ENCODE measurements around the gene TF. TPM values are rescaled to one million over a fixed set of nuclear protein-coding genes. Genes with fewer than 3 reads are reported as not detected.

TF gene
- total RNA-seq, 1 donor from 2014 or later, result 2.3 TPM

DNA sequence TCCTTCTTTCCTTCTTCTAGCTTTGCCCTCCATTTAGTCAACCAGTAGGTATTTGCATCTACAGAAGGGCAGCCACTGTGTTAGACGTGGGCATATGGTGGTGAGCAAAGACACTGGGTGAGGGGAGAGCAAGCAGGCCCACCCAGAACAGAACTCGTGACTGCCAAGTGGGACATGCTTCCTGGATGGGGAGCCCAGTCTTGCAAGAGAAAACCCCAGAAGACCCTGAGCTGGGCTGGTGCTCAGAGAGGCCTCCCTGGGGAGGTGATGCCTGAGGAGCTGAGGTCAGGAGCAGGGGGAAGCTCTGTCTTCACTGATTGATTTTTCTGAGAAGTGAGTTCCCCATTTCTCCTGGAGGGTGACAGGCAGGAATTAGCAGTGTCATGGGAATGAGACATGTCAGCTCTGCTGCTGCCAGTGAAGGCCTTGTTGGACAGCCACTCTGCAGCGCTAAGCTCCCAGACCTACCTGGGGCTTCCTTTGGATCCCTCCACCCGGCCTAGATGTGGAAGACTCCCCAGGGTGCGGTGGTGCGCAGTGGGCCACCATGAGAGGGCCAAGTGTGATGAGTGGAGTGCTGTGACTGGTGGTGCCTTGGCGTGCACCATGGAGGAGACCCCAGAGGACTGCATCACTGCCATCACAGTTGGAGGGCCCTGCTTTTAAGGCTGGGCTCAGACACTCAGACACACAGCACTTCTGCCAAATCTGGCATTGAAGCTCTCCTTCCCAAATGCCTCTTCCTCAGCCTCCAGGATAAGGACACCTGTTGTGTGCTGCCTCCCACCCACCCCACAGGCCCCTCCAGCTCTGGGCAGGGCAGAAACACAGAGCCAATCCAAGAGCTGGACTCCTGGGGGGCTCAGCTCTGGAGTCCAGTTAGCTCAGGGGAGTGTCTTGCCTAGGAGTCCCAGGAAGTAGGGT lies 44.5 kb upstream of the TF start:
- Mint-ChIP-seq H3K36me3 (no peaks in the 10 kb centered on the region), H3K27ac (no peak overlapping the region), H3K4me3 (no peak overlapping the region), H3K27me3 (peaks cover 7% of the 10 kb centered on the region), H3K9me3 (no peaks in the 10 kb centered on the region), H3K4me1 (ENCODE audit: unreplicated experiment) (no peaks in the 10 kb centered on the region)
- TF ChIP-seq, protein P1, sequence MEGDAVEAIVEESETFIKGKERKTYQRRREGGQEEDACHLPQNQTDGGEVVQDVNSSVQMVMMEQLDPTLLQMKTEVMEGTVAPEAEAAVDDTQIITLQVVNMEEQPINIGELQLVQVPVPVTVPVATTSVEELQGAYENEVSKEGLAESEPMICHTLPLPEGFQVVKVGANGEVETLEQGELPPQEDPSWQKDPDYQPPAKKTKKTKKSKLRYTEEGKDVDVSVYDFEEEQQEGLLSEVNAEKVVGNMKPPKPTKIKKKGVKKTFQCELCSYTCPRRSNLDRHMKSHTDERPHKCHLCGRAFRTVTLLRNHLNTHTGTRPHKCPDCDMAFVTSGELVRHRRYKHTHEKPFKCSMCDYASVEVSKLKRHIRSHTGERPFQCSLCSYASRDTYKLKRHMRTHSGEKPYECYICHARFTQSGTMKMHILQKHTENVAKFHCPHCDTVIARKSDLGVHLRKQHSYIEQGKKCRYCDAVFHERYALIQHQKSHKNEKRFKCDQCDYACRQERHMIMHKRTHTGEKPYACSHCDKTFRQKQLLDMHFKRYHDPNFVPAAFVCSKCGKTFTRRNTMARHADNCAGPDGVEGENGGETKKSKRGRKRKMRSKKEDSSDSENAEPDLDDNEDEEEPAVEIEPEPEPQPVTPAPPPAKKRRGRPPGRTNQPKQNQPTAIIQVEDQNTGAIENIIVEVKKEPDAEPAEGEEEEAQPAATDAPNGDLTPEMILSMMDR (conservative IDR thresholded peaks at IDR 0.05), result no peak
- no peak for DNase-seq (ENCODE audit: extremely low spot score, unreplicated experiment)

DNA sequence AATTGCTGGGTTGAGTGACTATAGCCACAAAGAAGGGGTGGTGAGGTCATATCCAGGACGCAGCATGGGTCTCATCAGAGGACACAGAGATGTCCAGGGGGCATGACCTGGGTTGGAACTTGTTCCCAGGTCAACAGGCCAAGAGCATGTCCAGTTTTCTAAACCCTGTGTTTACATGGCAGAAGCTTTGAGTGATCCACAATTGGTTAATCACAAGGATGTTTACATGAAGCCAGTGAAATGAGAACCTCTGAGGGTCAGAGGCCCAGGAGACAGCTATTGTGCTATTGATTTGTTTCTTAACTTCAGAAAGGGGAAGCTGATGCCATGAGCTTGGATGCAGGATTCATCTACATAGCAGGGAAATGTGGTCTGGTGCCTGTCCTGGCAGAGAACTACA lies 42.3 kb upstream of the TF start:
- TF ChIP-seq, protein P1 (conservative IDR thresholded peaks at IDR 0.05), result no peak
- H3K27ac Mint-ChIP-seq, result no peak overlapping the region
- no peaks in the 10 kb centered on the region for H3K9me3 Mint-ChIP-seq
- H3K4me3 Mint-ChIP-seq, result no peak overlapping the region
- H3K4me1 Mint-ChIP-seq (ENCODE audit: unreplicated experiment), result no peaks in the 10 kb centered on the region
- no peaks in the 10 kb centered on the region for H3K36me3 Mint-ChIP-seq
- H3K27me3 Mint-ChIP-seq, result peaks cover 18% of the 10 kb centered on the region
- DNase-seq (ENCODE audit: extremely low spot score, unreplicated experiment), result no peak

DNA sequence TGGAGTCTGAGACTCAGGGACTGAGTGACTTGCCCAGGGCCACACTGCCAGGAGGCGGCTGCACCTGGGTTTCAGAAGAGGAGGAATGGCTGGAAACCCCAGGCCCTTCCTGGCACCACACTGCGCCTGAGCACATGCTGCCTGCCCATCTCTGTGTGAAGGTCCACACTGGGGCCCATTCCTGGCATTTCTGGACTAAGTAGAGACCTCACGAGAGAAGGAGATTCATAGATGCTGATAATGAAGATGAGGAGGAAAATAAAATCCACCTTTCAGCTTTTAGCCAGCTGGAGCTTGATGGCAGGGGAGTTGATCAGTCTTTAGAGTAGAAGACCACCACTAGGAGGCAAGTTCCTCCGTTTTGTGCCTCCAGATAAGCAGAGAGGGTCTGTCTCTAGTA lies 40.2 kb upstream of the TF start:
- no peak overlapping the region for H3K4me3 Mint-ChIP-seq
- no peaks in the 10 kb centered on the region for H3K36me3 Mint-ChIP-seq
- H3K27ac Mint-ChIP-seq, result no peak overlapping the region
- H3K4me1 Mint-ChIP-seq (ENCODE audit: unreplicated experiment), result no peaks in the 10 kb centered on the region
- H3K9me3 Mint-ChIP-seq, result no peaks in the 10 kb centered on the region
- TF ChIP-seq, protein P1 (conservative IDR thresholded peaks at IDR 0.05), result no peak
- H3K27me3 Mint-ChIP-seq, result peaks cover 28% of the 10 kb centered on the region
- DNase-seq (ENCODE audit: extremely low spot score, unreplicated experiment), result no peak

DNA sequence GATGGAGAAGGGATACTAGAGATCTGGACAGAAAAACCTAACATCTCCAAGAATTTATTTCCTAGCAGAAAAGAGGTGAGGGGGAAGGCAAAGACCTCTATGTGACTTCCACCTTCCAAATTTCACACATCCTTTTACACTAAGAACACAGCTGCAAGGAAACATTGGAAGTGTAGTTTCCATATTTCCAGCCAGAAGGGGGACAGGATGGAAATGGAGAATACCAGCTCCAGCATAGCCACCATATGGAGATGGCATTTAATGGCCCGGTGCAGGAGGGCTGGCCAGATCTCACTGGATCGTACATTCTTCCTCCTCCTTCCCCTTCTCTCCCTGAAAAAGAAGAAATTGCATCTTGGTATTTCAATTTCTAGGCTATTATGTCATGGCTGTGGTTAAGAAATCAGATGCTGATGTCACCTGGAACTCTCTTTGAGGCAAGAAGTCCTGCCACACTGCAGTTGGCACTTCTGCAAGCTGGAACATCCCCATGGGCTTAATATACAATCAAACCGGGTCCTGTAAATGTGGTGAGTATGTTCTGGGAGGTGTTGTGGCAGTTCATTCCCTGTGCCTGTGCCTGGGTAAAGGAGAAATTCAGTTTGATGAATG lies 36.9 kb upstream of the TF start:
- Mint-ChIP-seq H3K27ac (no peak overlapping the region), H3K9me3 (no peaks in the 10 kb centered on the region), H3K4me3 (no peak overlapping the region), H3K4me1 (ENCODE audit: unreplicated experiment) (no peaks in the 10 kb centered on the region), H3K36me3 (no peaks in the 10 kb centered on the region), H3K27me3 (peaks cover 32% of the 10 kb centered on the region)
- TF ChIP-seq, protein P1 (conservative IDR thresholded peaks at IDR 0.05), result no peak
- DNase-seq (ENCODE audit: extremely low spot score, unreplicated experiment), result no peak

DNA sequence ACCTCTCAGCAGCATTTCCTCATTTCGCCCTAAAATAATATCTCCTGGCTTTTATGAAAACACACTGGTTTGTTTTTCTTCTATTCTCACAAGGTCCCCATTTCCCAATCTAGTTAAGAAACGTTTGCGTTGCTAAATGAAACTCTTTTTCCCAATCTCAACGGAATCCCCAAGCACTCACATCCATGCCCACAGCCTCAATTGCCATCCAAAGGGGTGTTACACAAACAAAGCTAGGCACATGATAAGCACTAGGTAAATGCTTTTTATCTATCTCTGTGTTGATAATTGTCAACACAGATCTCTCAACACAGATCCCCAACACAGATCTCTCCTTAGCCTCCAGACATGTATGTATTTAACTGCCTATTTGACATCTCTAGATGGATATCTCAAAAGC lies 35.2 kb upstream of the TF start:
- DNase-seq (ENCODE audit: extremely low spot score, unreplicated experiment), result no peak
- H3K4me1 Mint-ChIP-seq (ENCODE audit: unreplicated experiment), result no peaks in the 10 kb centered on the region
- peaks cover 28% of the 10 kb centered on the region for H3K27me3 Mint-ChIP-seq
- TF ChIP-seq, protein P1 (conservative IDR thresholded peaks at IDR 0.05), result no peak
- H3K9me3 Mint-ChIP-seq, result no peaks in the 10 kb centered on the region
- H3K36me3 Mint-ChIP-seq, result no peaks in the 10 kb centered on the region
- H3K27ac Mint-ChIP-seq, result no peak overlapping the region
- no peak overlapping the region for H3K4me3 Mint-ChIP-seq
